Measurements from ENCODE around the gene CFAP65. TPM values are rescaled to one million over a fixed set of nuclear protein-coding genes. Genes with fewer than 3 reads are reported as not detected.

CFAP65 gene
- polyA plus RNA-seq, 1 donor (not counting 4 experiments of a cell fraction or from before 2014, with no cell fraction given) = not detected

DNA sequence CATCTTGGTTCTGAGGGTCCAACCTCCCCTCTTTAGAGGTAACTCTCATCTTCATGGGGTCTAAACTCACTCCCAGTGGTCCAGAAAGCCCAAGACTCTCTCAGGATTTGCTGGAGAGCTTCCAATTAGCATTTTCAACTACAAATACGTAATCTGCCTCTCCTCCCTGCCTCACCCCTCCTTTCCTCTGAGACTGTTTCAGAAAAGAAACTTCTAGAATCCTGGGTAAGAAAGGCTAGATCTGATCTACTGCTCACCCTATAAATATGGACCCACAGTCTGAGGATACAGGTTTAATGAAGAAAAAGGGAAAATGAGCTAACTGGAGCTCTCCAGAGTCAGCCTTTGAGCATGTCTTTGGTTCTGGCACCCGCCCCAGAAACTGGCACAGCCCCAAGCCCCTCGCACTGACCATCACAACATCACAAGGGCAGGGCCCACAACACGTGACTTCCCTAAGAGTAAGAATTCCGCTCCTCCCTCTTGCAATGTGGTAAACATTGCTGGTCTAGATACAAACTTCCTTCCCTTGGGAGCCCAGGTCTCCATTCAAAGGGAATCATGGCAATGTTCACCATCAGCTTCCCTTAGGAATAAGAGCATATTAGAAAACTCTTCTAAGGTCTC, 41.1 kb upstream of the CFAP65 start:
- H4K20me1 ChIP-seq (ENCODE audit: control insufficient read depth, extremely low read depth, insufficient read depth, low read length) = no peaks in the 10 kb centered on the region
- no peaks in the 10 kb centered on the region for H3K36me3 ChIP-seq (ENCODE audit: control insufficient read depth in 2 of 2, extremely low read depth in 1 of 2, insufficient read depth in 2 of 2, low read length in 2 of 2)
- no peak overlapping the region for H3K27ac ChIP-seq (ENCODE audit: control insufficient read depth, insufficient read depth, low read length)
- H3K9me3 ChIP-seq (ENCODE audit: control insufficient read depth, low read depth, low read length) = no peaks in the 10 kb centered on the region
- H3K79me2 ChIP-seq (ENCODE audit: control insufficient read depth, insufficient read depth, low read length) = no peaks in the 10 kb centered on the region
- no peaks in the 10 kb centered on the region for H3K9me1 ChIP-seq (ENCODE audit: control insufficient read depth, extremely low read depth, insufficient read depth, low read length)
- no peak overlapping the region for H3K4me3 ChIP-seq (ENCODE audit: control insufficient read depth in 2 of 3, extremely low read depth in 1 of 3, insufficient read depth in 2 of 3, low read depth in 1 of 3, low read length in 3 of 3)
- no peaks in the 10 kb centered on the region for H3K4me1 ChIP-seq (ENCODE audit: control insufficient read depth, extremely low read depth, insufficient read depth, low read length)
- no peak overlapping the region for H2AFZ ChIP-seq (ENCODE audit: control insufficient read depth, low read length)
- H3K4me2 ChIP-seq (ENCODE audit: control insufficient read depth, extremely low read depth, insufficient read depth, low read depth, low read length) = no peak overlapping the region
- dilution Hi-C loops (cut with MboI; ENCODE audit: extremely low pct_ligation_motif_present, low sequenced_read_pairs) = no loop called here
- DNase-seq (ENCODE audit: low read depth, low spot score) = no peak
- TF ChIP-seq EZH2 (IDR thresholded peaks at IDR 0.05; ENCODE audit: low read length) = no peak
- TF ChIP-seq, protein P1, sequence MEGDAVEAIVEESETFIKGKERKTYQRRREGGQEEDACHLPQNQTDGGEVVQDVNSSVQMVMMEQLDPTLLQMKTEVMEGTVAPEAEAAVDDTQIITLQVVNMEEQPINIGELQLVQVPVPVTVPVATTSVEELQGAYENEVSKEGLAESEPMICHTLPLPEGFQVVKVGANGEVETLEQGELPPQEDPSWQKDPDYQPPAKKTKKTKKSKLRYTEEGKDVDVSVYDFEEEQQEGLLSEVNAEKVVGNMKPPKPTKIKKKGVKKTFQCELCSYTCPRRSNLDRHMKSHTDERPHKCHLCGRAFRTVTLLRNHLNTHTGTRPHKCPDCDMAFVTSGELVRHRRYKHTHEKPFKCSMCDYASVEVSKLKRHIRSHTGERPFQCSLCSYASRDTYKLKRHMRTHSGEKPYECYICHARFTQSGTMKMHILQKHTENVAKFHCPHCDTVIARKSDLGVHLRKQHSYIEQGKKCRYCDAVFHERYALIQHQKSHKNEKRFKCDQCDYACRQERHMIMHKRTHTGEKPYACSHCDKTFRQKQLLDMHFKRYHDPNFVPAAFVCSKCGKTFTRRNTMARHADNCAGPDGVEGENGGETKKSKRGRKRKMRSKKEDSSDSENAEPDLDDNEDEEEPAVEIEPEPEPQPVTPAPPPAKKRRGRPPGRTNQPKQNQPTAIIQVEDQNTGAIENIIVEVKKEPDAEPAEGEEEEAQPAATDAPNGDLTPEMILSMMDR (optimal IDR thresholded peaks at IDR 0.05 in 1 of 3, IDR thresholded peaks at IDR 0.05 in 1 of 3, conservative IDR thresholded peaks at IDR 0.05 in 1 of 3; ENCODE audit: extremely low read depth in 1 of 3, insufficient read depth in 2 of 3, low read length in 3 of 3) = no peak
- no peak overlapping the region for H3K9ac ChIP-seq (ENCODE audit: control insufficient read depth, extremely low read depth, insufficient read depth, low read length)
- no peak for FAIRE-seq
- no peaks in the 10 kb centered on the region for H3K27me3 ChIP-seq (ENCODE audit: control insufficient read depth, extremely low read depth, insufficient read depth, low read length)

DNA sequence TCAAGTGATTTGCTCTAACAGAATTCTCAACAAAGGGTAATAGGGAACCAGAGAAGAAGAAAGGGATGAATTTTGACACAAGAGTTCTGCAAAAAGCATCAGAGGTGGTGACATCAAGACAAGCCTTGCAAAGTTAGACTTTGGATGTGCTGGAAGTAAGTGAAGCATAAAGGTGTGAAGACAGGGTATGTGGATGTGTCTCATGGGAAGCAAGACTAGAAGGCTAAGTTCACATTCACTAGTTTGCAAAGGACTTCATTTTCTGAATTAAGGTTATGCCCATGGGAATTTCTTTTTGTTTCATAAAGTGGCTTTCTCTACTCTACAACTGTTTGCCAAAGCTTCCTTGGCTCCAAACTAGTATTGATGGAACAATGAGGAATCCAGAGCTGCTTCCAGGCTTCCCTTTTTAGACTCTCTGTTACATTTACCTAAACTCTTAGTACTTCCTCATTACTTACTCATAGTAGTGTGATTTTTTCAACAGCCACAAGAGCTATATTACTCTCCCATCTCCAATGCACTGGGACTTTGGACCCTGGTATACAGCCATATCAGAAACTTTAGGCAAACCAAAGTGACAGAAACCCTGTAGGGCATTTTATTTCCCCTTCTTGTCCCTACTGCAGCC, 40.5 kb upstream of the CFAP65 start:
- Histone ChIP-seq H3K4me2 (ENCODE audit: control insufficient read depth, extremely low read depth, insufficient read depth, low read depth, low read length) (no peak overlapping the region), H3K27ac (ENCODE audit: control insufficient read depth, insufficient read depth, low read length) (no peak overlapping the region), H3K36me3 (ENCODE audit: control insufficient read depth in 2 of 2, extremely low read depth in 1 of 2, insufficient read depth in 2 of 2, low read length in 2 of 2) (peaks cover 0 to 5% of the 10 kb centered on the region in 2 experiments), H2AFZ (ENCODE audit: control insufficient read depth, low read length) (no peak overlapping the region), H4K20me1 (ENCODE audit: control insufficient read depth, extremely low read depth, insufficient read depth, low read length) (no peaks in the 10 kb centered on the region), H3K79me2 (ENCODE audit: control insufficient read depth, insufficient read depth, low read length) (no peaks in the 10 kb centered on the region), H3K27me3 (ENCODE audit: control insufficient read depth, extremely low read depth, insufficient read depth, low read length) (no peaks in the 10 kb centered on the region), H3K9ac (ENCODE audit: control insufficient read depth, extremely low read depth, insufficient read depth, low read length) (no peak overlapping the region), H3K4me3 (ENCODE audit: control insufficient read depth in 2 of 3, extremely low read depth in 1 of 3, insufficient read depth in 2 of 3, low read depth in 1 of 3, low read length in 3 of 3) (no peak overlapping the region), H3K9me1 (ENCODE audit: control insufficient read depth, extremely low read depth, insufficient read depth, low read length) (no peaks in the 10 kb centered on the region), H3K9me3 (ENCODE audit: control insufficient read depth, low read depth, low read length) (no peaks in the 10 kb centered on the region), H3K4me1 (ENCODE audit: control insufficient read depth, extremely low read depth, insufficient read depth, low read length) (no peaks in the 10 kb centered on the region)
- no peak for DNase-seq (ENCODE audit: low read depth, low spot score)
- TF ChIP-seq, protein P1 (optimal IDR thresholded peaks at IDR 0.05 in 1 of 3, IDR thresholded peaks at IDR 0.05 in 1 of 3, conservative IDR thresholded peaks at IDR 0.05 in 1 of 3; ENCODE audit: extremely low read depth in 1 of 3, insufficient read depth in 2 of 3, low read length in 3 of 3) = no peak
- no peak for TF ChIP-seq EZH2 (IDR thresholded peaks at IDR 0.05; ENCODE audit: low read length)
- FAIRE-seq = no peak
- dilution Hi-C loops (cut with MboI; ENCODE audit: extremely low pct_ligation_motif_present, low sequenced_read_pairs) = no loop called here

Measured in keratinocyte (primary cell).